Ishikawa (cell line): ENCODE results near the gene MED26.
A peak's percentile ranks its signal among the peaks of the same experiment; 100 is the strongest.

Experiments
- CEBPB ChIP-seq: IDR thresholded peaks from 2 replicates; pipeline ENCODE4 v1.6.1; 2012
- CREB1 ChIP-seq: IDR thresholded peaks from 2 replicates; pipeline ENCODE4 v1.6.1; 2012; ENCODE audit warnings: low read depth
- EP300 ChIP-seq: IDR thresholded peaks from 2 replicates; pipeline ENCODE4 v1.6.1; 2012; ENCODE audit warnings: borderline replicate concordance
- FOXM1 ChIP-seq: IDR thresholded peaks from 2 replicates; pipeline ENCODE4 v1.6.1; 2012; ENCODE audit warnings: low read depth, borderline replicate concordance
- NFIC ChIP-seq: IDR thresholded peaks from 2 replicates; pipeline ENCODE4 v1.6.1; 2012
- RAD21 ChIP-seq: IDR thresholded peaks from 2 replicates; pipeline ENCODE4 v1.6.1; 2012; ENCODE audit warnings: low read depth
- TEAD4 ChIP-seq: IDR thresholded peaks from 2 replicates; pipeline ENCODE4 v1.6.1; 2012
- YY1 ChIP-seq: IDR thresholded peaks from 2 replicates; pipeline ENCODE4 v1.6.1; 2012; ENCODE audit warnings: low read depth
- ZBTB7A ChIP-seq: IDR thresholded peaks from 2 replicates; pipeline ENCODE4 v1.6.1; 2012; ENCODE audit warnings: low read depth
- TF ChIP-seq, protein P1 (sequence below): IDR thresholded peaks from 2 replicates; pipeline ENCODE4 v1.6.1; 2012
- TF ChIP-seq, protein P2 (sequence below): IDR thresholded peaks from 2 replicates; pipeline ENCODE4 v1.6.1; 2012; ENCODE audit warnings: low read depth, mild to moderate bottlenecking

DNA sequence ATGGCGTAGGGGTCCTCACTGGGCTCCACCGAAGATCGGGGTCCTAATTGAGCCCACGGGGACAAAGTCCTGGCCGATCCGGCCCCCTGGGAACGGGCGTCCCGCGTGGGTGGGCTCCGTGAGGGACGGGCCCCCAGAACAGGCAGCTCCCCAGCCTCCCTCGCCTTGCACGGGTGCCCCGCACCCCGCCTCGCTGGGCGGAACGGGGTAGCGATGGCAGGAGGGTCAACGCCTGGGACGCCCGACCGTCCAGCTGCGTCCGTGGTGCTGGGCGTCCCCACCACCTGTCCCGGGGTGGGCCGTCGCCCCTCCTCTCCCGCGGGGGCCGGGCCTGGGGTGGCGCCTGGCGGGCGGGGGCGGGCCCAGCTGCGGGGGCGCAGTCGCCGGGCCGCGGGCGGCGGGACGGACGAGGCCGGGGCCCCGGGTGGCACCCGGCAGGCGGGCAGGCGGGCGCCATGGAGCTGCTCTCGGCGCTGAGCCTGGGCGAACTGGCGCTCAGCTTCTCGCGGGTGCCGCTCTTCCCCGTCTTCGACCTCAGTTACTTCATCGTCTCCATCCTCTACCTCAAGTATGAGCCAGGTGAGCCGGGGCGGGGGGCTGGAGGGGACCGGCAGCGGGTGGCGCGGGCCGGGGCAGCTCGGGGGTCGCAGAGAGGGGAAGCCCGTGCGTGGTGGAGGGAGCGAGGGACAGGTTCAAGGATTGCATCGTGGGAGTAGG is 32.9 kb upstream of the MED26 start, which contains the start of gene TMEM38A:
- TF ChIP-seq ZBTB7A (no peak), TEAD4 (0 out of 2 replicates have a peak, but pooled peaks have one; percentile 3), CREB1 (no peak), RAD21 (no peak), FOXM1 (no peak), YY1 (no peak), EP300 (no peak), NFIC (no peak), CEBPB (no peak)
- TF ChIP-seq, protein P1, sequence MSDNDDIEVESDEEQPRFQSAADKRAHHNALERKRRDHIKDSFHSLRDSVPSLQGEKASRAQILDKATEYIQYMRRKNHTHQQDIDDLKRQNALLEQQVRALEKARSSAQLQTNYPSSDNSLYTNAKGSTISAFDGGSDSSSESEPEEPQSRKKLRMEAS: no peak
- TF ChIP-seq, protein P2, sequence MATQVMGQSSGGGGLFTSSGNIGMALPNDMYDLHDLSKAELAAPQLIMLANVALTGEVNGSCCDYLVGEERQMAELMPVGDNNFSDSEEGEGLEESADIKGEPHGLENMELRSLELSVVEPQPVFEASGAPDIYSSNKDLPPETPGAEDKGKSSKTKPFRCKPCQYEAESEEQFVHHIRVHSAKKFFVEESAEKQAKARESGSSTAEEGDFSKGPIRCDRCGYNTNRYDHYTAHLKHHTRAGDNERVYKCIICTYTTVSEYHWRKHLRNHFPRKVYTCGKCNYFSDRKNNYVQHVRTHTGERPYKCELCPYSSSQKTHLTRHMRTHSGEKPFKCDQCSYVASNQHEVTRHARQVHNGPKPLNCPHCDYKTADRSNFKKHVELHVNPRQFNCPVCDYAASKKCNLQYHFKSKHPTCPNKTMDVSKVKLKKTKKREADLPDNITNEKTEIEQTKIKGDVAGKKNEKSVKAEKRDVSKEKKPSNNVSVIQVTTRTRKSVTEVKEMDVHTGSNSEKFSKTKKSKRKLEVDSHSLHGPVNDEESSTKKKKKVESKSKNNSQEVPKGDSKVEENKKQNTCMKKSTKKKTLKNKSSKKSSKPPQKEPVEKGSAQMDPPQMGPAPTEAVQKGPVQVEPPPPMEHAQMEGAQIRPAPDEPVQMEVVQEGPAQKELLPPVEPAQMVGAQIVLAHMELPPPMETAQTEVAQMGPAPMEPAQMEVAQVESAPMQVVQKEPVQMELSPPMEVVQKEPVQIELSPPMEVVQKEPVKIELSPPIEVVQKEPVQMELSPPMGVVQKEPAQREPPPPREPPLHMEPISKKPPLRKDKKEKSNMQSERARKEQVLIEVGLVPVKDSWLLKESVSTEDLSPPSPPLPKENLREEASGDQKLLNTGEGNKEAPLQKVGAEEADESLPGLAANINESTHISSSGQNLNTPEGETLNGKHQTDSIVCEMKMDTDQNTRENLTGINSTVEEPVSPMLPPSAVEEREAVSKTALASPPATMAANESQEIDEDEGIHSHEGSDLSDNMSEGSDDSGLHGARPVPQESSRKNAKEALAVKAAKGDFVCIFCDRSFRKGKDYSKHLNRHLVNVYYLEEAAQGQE: no peak
